Occipital lobe (tissue), 2 donors: ENCODE results near the gene CTSZ. TPM values are rescaled to one million over a fixed set of nuclear protein-coding genes. Genes with fewer than 3 reads are reported as not detected.

ENCODE experiments used
- DNase-seq: peaks from one replicate; lab custom pipeline; 2025; lab: John Stamatoyannopoulos, UW
- total RNA-seq: library from RNA; depleted of rRNA; stranded (reverse); fragments of >200 nt; gene quantifications from one replicate; pipeline ENCODE4 v1.2.3, GENCODE V29; 2014

CTSZ gene
- total RNA-seq, 1 donor from 2014 or later, result 12.2 TPM

- DNase-seq, result peak; percentile 94
These were observed 25.1 kb upstream of the CTSZ start, which contains the start of gene ATP5F1E for GRCh38 chr20:59032023-59032712. Gene ATP5F1E, minus strand, starts transcription at chr20:59032335. Its CDS starts 84 bp downstream, at chr20:59032251.

GRCh38 chr20:59031564-59032022 lies 24.5 kb upstream of the CTSZ start:
- no peak for DNase-seq

- DNase-seq, result no peak
These were observed 24.0 kb upstream of the CTSZ start for GRCh38 chr20:59030911-59031563.

DNA sequence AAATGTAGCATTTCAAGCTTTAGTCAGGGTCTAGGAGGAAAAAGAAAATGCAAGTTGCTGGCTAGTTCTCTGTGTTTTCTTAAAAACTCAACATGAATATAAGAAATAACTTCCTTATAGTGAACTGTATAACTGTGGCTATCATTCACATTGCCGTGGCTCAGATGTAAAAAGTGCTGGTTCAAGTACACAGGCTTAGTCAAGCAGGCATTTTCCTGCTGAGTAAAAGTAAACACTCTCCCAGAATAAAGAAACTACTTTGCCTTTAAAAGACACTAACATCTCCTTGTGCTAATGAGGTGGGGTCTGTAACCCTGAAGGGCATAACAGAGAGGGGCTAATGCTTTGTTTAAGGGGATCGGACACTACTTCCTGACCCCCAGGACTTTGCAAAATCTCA lies 21.8 kb upstream of the CTSZ start:
- DNase-seq, result no peak

DNA sequence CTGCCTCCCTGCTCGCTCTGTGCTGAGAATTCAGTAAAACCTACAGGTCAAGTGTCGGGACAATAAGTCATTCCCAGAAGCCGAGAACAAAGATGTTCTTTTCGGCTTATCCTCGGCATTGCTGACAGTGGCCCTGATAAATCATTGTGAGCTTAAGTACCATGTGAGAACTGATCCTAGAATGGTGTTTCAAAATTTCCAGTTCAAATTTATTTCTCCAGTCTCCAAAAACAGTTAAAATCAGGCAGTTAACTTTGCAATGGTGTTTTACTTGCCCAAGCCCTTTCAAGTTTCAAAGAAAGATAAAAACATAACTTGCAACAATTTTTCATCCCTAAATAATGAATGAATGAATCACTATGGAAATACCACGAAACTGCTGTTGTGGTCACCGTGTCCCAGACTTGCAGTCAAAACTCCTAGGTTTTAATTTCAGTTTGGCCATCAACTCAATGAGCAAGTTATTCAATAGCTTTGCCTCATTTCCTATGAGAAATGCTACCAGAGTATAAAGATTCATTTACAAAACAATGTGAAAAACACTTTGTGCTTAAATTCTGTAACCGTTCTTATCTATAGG lies 20.8 kb upstream of the CTSZ start:
- no peak for DNase-seq

DNA sequence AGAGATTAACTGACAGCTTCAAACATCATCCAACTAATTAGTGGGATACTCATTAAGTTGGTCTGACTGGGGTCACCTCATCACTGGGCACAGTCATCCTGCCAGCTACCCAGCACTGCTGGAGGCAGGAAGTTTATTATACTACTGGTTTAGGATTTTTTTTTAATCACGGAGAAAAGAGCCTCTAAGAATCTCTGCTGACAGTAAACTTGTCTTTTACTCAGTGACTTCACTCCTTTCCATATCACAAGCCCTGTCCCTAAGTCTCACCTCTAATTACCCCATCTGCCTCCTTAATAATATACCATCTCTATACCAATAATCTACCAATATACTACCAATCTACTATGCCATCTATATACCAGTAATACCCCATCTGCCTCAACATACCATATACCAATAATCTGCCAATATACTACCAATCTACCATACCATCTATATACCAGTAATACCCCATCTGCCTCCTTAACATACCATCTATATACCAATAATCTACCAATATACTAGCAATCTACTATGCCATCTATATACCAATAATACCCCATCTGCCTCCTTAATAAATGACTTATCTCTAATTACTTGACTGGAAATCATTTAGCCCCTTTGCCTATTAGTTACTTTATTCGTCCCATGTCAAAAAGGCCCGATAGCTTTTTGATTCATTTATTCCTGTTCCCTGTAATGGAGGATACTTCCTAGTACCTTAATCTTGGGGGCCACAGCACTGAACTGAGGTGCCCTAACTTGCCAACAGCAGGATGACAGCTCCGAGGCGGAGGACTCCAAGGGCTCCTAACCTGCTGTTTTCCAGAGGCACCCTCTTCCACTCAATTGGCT lies 20.1 kb upstream of the CTSZ start:
- no peak for DNase-seq

DNA sequence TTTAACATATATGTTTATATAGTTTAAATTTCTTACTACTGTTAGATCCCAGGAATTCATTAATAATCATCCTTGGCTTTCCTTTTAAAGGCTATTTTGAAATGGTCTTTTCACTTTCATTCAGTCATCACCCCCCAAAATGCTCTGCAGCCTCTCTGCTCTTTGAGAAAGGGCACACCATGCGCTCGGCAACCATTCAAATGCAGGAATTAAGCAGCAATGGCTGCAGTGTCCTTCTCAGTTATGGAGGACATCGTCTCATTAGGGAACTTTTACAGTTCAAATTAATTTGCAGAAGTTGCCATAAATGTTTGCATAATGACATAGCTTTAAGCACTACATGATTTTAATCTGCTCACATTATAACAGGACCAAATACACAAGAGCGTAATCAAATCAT lies 18.5 kb upstream of the CTSZ start:
- DNase-seq, result no peak

DNA sequence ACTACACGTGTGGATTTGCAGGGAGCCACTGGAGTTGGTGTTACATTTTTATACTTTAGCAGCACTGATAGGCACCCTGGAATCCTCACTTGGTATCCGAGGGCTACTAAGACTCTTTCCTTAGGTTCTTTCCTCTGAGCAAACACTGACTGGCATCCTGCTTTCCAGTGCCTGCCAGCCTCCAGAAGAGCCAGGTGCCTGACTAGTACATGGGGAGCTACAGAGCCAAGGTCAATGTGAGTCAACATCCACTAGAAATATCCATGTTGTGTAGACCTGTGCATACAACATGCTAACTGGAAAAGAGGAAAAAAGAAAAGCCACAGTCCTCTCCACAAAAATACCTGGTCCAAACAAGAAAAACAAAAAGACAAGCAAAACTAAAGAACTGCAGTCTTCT lies 18.0 kb upstream of the CTSZ start:
- no peak for DNase-seq

- DNase-seq, result no peak
These were observed 17.1 kb upstream of the CTSZ start for GRCh38 chr20:59024111-59024530.

DNA sequence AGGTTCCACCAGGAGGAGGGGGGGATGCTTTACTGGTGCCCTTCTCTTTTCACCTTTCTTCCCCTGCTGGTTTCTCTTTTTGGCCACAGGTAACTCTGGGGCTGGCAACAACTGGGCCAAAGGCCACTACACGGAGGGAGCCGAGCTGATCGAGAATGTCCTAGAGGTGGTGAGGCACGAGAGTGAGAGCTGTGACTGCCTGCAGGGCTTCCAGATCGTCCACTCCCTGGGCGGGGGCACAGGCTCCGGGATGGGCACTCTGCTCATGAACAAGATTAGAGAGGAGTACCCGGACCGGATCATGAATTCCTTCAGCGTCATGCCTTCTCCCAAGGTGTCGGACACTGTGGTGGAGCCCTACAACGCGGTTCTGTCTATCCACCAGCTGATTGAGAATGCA lies 16.6 kb upstream of the CTSZ start:
- DNase-seq, result no peak

GRCh38 chr20:59022754-59023153 lies 15.7 kb upstream of the CTSZ start:
- no peak for DNase-seq

DNA sequence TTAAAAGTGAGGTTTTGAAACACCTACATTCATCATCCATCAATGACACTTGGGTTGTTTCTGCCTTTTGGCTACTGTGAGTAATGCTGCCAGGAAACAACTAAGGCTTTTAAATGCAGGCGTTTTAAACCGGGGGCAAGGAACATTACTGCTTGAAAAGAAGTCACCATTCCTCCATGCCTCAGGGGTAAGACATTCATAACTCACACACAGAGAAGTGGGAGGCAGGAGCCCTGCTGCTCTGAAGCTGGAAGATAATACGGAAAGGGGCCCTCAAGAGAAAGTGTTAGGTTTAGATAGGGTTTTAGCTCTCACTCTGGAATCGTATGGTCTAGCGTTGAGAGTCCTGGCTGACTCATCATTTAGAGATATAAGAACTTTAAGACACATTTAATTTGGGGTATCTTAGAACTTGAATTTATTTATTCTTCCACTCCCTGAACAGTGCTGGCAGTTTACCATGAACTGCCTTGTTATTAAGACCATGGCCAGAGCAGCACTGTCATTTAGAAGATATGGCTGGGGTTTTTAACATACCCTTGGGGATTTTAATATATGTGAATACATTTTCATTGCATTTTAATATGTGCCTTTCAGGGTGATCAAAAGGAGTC lies 14.0 kb upstream of the CTSZ start:
- DNase-seq, result no peak

DNA sequence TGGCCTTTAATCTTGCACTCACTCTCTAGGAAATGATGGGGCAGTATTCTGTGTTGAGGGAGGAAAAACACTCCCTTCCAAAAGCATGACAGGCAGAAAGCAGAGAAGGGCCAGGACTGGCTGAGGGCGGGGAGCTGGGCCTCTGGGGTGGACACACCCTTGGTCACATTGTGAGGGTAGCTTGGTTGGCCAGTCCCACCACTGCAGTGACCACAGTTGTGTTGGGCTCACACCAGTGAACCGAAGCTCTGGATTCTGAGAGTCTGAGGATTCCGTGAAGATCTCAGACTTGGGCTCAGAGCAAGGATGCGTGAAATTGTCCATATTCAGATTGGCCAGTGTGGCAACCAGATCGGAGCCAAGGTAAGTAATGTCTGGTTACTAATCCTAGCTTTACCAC lies 12.2 kb upstream of the CTSZ start, which contains the start of gene TUBB1:
Gene TUBB1 (plus strand): TSS at position 213 of the 400 bp plus-strand sequence. CDS start 94 bp downstream, at position 307.
- DNase-seq, result no peak

- DNase-seq, result no peak
These were observed 11.8 kb upstream of the CTSZ start for GRCh38 chr20:59018817-59019216.

DNA sequence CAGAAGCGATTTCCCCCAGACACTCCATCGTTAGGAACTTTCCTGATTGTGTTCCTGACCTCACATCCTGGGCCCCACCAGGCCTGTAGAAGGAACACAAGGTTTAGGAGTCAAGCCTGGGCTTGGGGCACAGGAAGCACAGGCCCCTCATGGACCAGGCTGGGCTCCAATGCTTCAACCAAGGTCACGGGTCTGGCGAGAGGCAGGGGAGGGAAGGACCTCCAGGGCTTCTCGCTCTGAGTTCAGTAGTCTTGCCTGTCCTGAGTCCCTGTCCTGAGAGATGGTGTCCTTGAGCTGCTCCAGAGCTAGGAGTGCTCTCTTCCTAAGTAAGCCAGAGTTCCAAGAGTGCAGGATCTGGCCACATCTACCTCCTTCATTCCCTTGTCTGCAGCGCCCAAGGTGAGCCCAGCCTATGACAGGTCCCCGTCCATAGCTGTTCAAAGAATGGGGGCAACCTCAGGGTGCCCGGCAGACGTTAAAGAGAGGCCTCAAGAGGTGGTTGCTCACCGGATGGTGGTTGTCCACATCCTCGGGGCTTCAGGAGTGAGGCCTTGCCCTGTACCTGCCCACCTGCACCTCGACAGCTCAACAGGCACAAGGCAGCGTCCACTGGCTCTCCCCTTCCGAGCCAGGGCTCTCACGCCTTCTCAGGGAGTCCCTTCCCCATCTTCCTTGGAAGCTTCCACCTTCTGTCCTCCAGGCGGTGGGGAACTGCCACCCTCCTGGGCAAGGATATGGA lies 10.6 kb upstream of the CTSZ start:
- DNase-seq, result no peak

DNA sequence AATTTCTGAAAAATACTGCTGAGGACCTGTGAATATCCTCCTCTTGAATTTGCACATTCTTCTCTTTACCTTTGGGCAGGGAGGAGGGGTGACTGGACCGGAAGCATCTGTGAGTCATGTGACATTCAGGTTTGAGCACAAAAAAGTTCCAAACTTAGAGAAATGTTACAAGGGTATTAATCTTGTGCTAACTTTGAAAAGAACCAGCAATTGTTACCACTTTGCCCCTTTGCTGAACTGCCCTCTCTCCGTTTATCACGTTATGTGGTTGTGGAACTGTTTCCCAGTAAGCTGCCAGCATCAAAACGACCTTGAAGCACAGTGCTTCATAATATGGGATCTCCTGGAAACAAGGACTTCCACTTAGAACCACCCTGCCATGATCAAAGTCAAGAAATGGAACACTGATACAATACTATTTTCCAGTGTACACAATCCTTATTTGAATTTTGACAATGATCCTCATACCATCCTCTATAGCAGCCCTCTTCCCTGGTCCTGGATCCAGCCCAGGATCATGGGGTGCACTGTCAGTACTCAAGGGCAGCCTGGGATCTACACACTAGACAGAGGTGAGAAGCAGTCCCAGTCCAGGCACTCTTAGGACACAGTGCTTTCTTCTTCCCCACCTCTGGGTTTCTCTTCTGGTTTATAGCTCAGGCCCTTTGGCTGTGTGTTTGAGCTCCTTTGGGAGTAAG lies 9.9 kb upstream of the CTSZ start:
- no peak for DNase-seq

DNA sequence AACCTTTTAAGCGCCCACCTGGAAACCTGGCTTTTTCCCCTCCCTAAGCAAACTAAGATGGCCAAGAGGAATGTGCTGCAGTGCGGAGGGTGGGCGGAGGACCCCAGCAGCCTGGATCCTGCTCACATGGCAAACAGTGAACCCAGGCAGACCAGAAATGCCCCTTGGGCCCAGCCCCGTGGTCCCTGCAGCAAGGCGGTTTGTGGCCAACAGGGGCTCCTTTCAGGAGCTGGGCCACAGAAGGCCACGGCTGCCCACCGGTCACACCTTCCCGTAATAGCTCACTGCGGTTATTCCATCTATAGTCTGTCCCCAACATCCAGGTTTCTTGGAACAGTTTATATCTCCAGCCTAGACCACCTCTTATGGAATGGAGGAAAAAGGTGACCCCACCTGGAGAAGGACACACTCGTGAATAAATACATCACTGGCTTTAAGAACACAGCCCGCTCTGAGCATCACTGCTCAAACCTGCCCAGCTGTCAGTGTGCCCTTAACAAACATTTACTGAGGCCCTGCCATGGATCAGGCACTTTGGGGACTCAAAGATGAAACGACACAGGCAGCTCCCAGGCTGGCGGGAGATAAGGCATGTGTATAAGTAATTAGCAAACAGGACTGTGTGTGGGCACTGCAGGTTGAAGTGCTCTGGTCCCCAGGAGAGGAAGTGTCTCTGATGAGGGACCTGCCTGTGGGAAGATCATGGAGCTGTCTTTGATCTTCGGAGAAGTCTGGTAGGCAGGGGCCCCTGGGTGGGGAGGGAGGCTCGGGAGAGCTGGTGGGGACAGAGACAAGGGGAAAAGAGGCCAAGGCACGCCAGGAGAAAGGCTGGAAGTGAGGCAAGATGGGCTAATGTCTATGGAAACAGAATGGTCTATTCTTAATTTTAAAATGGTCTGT lies 9.0 kb upstream of the CTSZ start:
- DNase-seq, result no peak

GRCh38 chr20:59015411-59015810 lies 8.4 kb upstream of the CTSZ start:
- no peak for DNase-seq
